Naive thymus-derived CD4-positive, alpha-beta T cell (primary cell): ENCODE results near the gene RNF208. TPM values are rescaled to one million over a fixed set of nuclear protein-coding genes. Genes with fewer than 3 reads are reported as not detected.
"Not testable (repeated sequence)": the region's sequence is repeated elsewhere in the genome, so short reads cannot be mapped to it uniquely, and the experiment has no call there.

ENCODE experiments used
- ATAC-seq: fragments of 150-1000 bp; cut with Tn5 transposase; 2 replicates; pipeline ENCODE4 v1.10.0; 2021; ENCODE audit warnings: mild to moderate bottlenecking, moderate library complexity
- CTCF ChIA-PET: fragments of 350-600 bp; sonication (Branson Sonifier 250); formaldehyde crosslinking; loops from one replicate; lab custom pipeline; 2021; ENCODE audit warnings: antibody characterized with exemption; lab: Charles Lee
- POLR2A ChIA-PET: fragments of 350-600 bp; sonication (Branson Sonifier 250); formaldehyde crosslinking; loops from one replicate; lab custom pipeline; 2021; ENCODE audit warnings: antibody characterized with exemption, inconsistent platforms; lab: Charles Lee
- DNase-seq, 9 donors: peaks; one replicate each; pipeline versions ENCODE4 v3.0.0 to v3.0.0-alpha.2; 2020 to 2022; ENCODE audit warnings: mixed read lengths in 1 of 9
- H3K27ac ChIP-seq: one replicate; pipeline ENCODE4 v1.7.0; 2013; ENCODE audit warnings: mild to moderate bottlenecking, low read depth, low read length, moderate library complexity
- H3K27me3 ChIP-seq, 2 donors: one replicate each; pipeline ENCODE4 v1.7.0; 2013; ENCODE audit warnings: low read length in 2 of 2, mild to moderate bottlenecking in 2 of 2, moderate library complexity in 2 of 2; ENCODE audit not compliant: control insufficient read depth in 2 of 2, insufficient read depth in 2 of 2
- H3K36me3 ChIP-seq, 3 experiments: 1 replicate in 2 of 3; 2 replicates in 1 of 3; pipeline ENCODE4 v1.7.0; 2013; ENCODE audit warnings: low read length in 3 of 3, mild to moderate bottlenecking in 3 of 3, moderate library complexity in 1 of 3; ENCODE audit not compliant: insufficient read depth in 3 of 3, control insufficient read depth in 2 of 3
- H3K4me1 ChIP-seq, 2 donors: one replicate each; pipeline ENCODE4 v1.7.0; 2013; ENCODE audit warnings: low read length in 2 of 2, mild to moderate bottlenecking in 2 of 2, moderate library complexity in 1 of 2; ENCODE audit not compliant: control insufficient read depth in 2 of 2, insufficient read depth in 2 of 2
- H3K4me3 ChIP-seq: 2 replicates; pipeline ENCODE4 v1.7.0; 2013; ENCODE audit warnings: mild to moderate bottlenecking, low read length
- H3K9me3 ChIP-seq, 3 experiments: 1 replicate in 2 of 3; 2 replicates in 1 of 3; pipeline ENCODE4 v1.7.0; 2013; ENCODE audit warnings: low read length in 3 of 3; ENCODE audit not compliant: control insufficient read depth in 2 of 3
- H3K27ac Mint-ChIP-seq, 9 donors: one replicate each; pipeline ENCODE4 v1.8.0; 2020 to 2022; ENCODE audit warnings: mixed read lengths in 9 of 9, mild to moderate bottlenecking in 8 of 9, moderate library complexity in 5 of 9, inconsistent platforms in 2 of 9
- H3K27me3 Mint-ChIP-seq, 5 donors: one replicate each; pipeline ENCODE4 v1.8.0; 2021 to 2022; ENCODE audit warnings: mixed read lengths in 5 of 5, mild to moderate bottlenecking in 1 of 5
- H3K36me3 Mint-ChIP-seq, 5 donors: one replicate each; pipeline ENCODE4 v1.8.0; 2020 to 2022; ENCODE audit warnings: mixed read lengths in 5 of 5, mild to moderate bottlenecking in 3 of 5, inconsistent platforms in 1 of 5
- H3K4me1 Mint-ChIP-seq, 7 donors: one replicate each; pipeline ENCODE4 v1.8.0; 2020 to 2022; ENCODE audit warnings: mixed read lengths in 7 of 7, mild to moderate bottlenecking in 3 of 7, inconsistent platforms in 1 of 7
- H3K4me3 Mint-ChIP-seq, 10 donors: one replicate each; pipeline ENCODE4 v1.8.0; 2020 to 2022; ENCODE audit warnings: mild to moderate bottlenecking in 10 of 10, mixed read lengths in 10 of 10, moderate library complexity in 6 of 10, inconsistent platforms in 2 of 10
- H3K9me3 Mint-ChIP-seq, 11 donors: one replicate each; pipeline ENCODE4 v1.8.0; 2020 to 2022; ENCODE audit warnings: mixed read lengths in 11 of 11, mild to moderate bottlenecking in 4 of 11, inconsistent platforms in 1 of 11, moderate library complexity in 1 of 11
- intact Hi-C, 2 donors: fragments of 100-400 bp; cut with micrococcal nuclease; formaldehyde crosslinking; loops; one replicate each; pipeline ENCODE4 v1.15.1; 2023
- polyA plus RNA-seq, 2 donors: library from polyadenylated mRNA; unstranded; fragments of 300-500 nt; fragmentation: Illumina TruSeq; gene quantifications; one replicate each; pipeline ENCODE4 v1.2.3, GENCODE V29; 2021
- total RNA-seq, 6 experiments: library from RNA in 5 of 6; stranded (reverse) in 5 of 6; gene quantifications; 1 replicate in 5 of 6; 2 replicates in 1 of 6; pipeline ENCODE4 v1.2.3 and lab custom pipeline; 2021 to 2026

The RNF208 gene
- total and polyA plus RNA-seq, 7 experiments from 2014 or later = 0.85 to 4.3 (median 1.2) TPM; not detected in 2

- Histone ChIP-seq H3K36me3 (peaks cover 0 to 19% (median 9%) of the 10 kb centered on the region in 3 experiments), H3K4me1 (peaks cover 11 to 14% of the 10 kb centered on the region in 2 donors), H3K27me3 (no peaks in the 10 kb centered on the region), H3K27ac (no peak overlapping the region), H3K9me3 (no peaks in the 10 kb centered on the region), H3K4me3 (no peak overlapping the region)
- ChIA-PET POLR2A (interaction anchor here (0.9 to 10.7 kb wide), 3 partner anchors 9 to 157 kb away, joined by 4 to 168 read pairs (median 30); partner anchors contain the start of genes MAN1B1, NELFB and STPG3), CTCF (no interaction called here)
- intact Hi-C loops = loop anchor here in 1 of 2 donors (5.0 kb wide), 1 partner anchor 832 kb away; the partner anchor contains the start of genes ENTR1 and PMPCA
- Mint-ChIP-seq H3K9me3 (peaks cover 0 to 9% (median 0%) of the 10 kb centered on the region in 11 donors), H3K27ac (peak overlapping the region in 2 of 9 donors; percentile 14 to 49), H3K27me3 (peaks cover 0 to 4% (median 0%) of the 10 kb centered on the region in 5 donors), H3K4me1 (peaks cover 10 to 32% (median 18%) of the 10 kb centered on the region in 7 donors), H3K4me3 (peak overlapping the region in 4 of 10 donors; percentile 5 to 88 (median 22)), H3K36me3 (peaks cover 0 to 14% (median 4%) of the 10 kb centered on the region in 5 donors)
- no peak for DNase-seq
- ATAC-seq = no peak
Observed at GRCh38 chr9:137243626-137244485, 21.8 kb upstream of the RNF208 start.

- ChIA-PET POLR2A (interaction anchor here (0.9 to 10.7 kb wide), 4 partner anchors 10 to 156 kb away, joined by 4 to 168 read pairs (median 18); partner anchors contain the start of genes DPP7, MAN1B1, NELFB and STPG3), CTCF (interaction anchor here (0.6 kb wide), 1 partner anchor 313 kb away, joined by 3 read pairs; no protein-coding TSS in a partner anchor)
- peaks cover 11 to 15% of the 10 kb centered on the region in 2 donors for H3K4me1 ChIP-seq
- not testable (repeated sequence) for H3K27me3 Mint-ChIP-seq, H3K27me3 ChIP-seq, ATAC-seq, H3K4me3 ChIP-seq, H3K27ac ChIP-seq, H3K9me3 Mint-ChIP-seq, DNase-seq, H3K9me3 ChIP-seq
- H3K36me3 ChIP-seq = peaks cover 0 to 19% (median 9%) of the 10 kb centered on the region in 3 experiments
- Mint-ChIP-seq H3K36me3 (peaks cover 0 to 14% (median 4%) of the 10 kb centered on the region in 5 donors), H3K27ac (peak overlapping the region in 1 of 9 donors; percentile 82), H3K4me1 (peaks cover 12 to 34% (median 20%) of the 10 kb centered on the region in 7 donors), H3K4me3 (peak overlapping the region in 5 of 10 donors; percentile 32 to 88 (median 84))
- intact Hi-C loops = loop anchor here in 1 of 2 donors (5.0 kb wide), 1 partner anchor 831 kb away; the partner anchor contains the start of genes ENTR1 and PMPCA
Observed at GRCh38 chr9:137243266-137243625, 21.2 kb upstream of the RNF208 start.

GRCh38 chr9:137242269-137243203 lies 20.5 kb upstream of the RNF208 start:
- no peak for ATAC-seq
- Histone ChIP-seq H3K36me3 (peaks cover 0 to 19% (median 9%) of the 10 kb centered on the region in 3 experiments), H3K9me3 (no peaks in the 10 kb centered on the region), H3K27me3 (no peaks in the 10 kb centered on the region), H3K4me3 (peak overlapping the region; percentile 57), H3K27ac (peak overlapping the region; percentile 63), H3K4me1 (peaks cover 11 to 15% of the 10 kb centered on the region in 2 donors)
- DNase-seq = no peak
- Mint-ChIP-seq H3K36me3 (peaks cover 0 to 14% (median 4%) of the 10 kb centered on the region in 5 donors), H3K27ac (peak overlapping the region; percentile 30 to 85 (median 65)), H3K9me3 (peaks cover 0 to 9% (median 0%) of the 10 kb centered on the region in 11 donors), H3K4me1 (peaks cover 12 to 35% (median 21%) of the 10 kb centered on the region in 7 donors), H3K27me3 (peaks cover 0 to 4% (median 0%) of the 10 kb centered on the region in 5 donors), H3K4me3 (peak overlapping the region; percentile 65 to 89 (median 84))
- intact Hi-C loops = loop anchor here in 1 of 2 donors (5.0 kb wide), 1 partner anchor 830 kb away; the partner anchor contains the start of genes ENTR1 and PMPCA
- ChIA-PET CTCF (interaction anchor here (0.6 to 1.1 kb wide), 3 partner anchors 12 to 314 kb away, joined by 3 to 5 read pairs (median 3); no protein-coding TSS in a partner anchor), POLR2A (interaction anchor here (0.9 to 10.7 kb wide), 7 partner anchors 11 to 156 kb away, joined by 3 to 168 read pairs (median 4); partner anchors contain the start of genes CYSRT1, DPP7, MAN1B1 and NELFB)

GRCh38 chr9:137241490-137242268 lies 19.6 kb upstream of the RNF208 start:
- H3K9me3 Mint-ChIP-seq = peaks cover 0 to 9% (median 0%) of the 10 kb centered on the region in 11 donors
- H3K4me3 ChIP-seq = peak overlapping the region; percentile 57
- H3K9me3 ChIP-seq = no peaks in the 10 kb centered on the region
- H3K36me3 Mint-ChIP-seq = peaks cover 0 to 14% (median 4%) of the 10 kb centered on the region in 5 donors
- H3K4me1 Mint-ChIP-seq = peaks cover 12 to 35% (median 21%) of the 10 kb centered on the region in 7 donors
- intact Hi-C loops = loop anchor here (1.0 to 5.0 kb wide), 16 partner anchors 14 to 829 kb away; partner anchors contain the start of genes ANAPC2 (in 2 of the 2), MAN1B1 (in 2 of the 2), NDOR1 (in 2 of the 2) and NELFB (in 2 of the 2)
- DNase-seq = peak in 4 of 9 donors; percentile 29 to 80 (median 54)
- no peaks in the 10 kb centered on the region for H3K27me3 ChIP-seq
- H3K36me3 ChIP-seq = peaks cover 0 to 19% (median 9%) of the 10 kb centered on the region in 3 experiments
- H3K27me3 Mint-ChIP-seq = peaks cover 0 to 4% (median 0%) of the 10 kb centered on the region in 5 donors
- peaks cover 15 to 16% of the 10 kb centered on the region in 2 donors for H3K4me1 ChIP-seq
- POLR2A ChIA-PET = interaction anchor here (0.8 to 10.7 kb wide), 23 partner anchors 12 to 708 kb away, joined by 3 to 168 read pairs (median 4); partner anchors contain the start of genes ANAPC2, CYSRT1, DPP7 and MAN1B1
- peak overlapping the region; percentile 63 for H3K27ac ChIP-seq
- CTCF ChIA-PET = interaction anchor here (0.6 to 1.3 kb wide), 4 partner anchors 13 to 203 kb away, joined by 3 to 5 read pairs (median 4); no protein-coding TSS in a partner anchor
- peak overlapping the region; percentile 83 to 94 (median 86) for H3K4me3 Mint-ChIP-seq
- peak; percentile 23 for ATAC-seq
- peak overlapping the region in 8 of 9 donors; percentile 12 to 94 (median 82) for H3K27ac Mint-ChIP-seq
